IgD-negative memory B cell (primary cell): ENCODE measurements around the gene NFYA. TPM values are rescaled to one million over a fixed set of nuclear protein-coding genes. Genes with fewer than 3 reads are reported as not detected.

Source experiments
- H3K27ac Mint-ChIP-seq, 3 donors: one replicate each; pipeline ENCODE4 v1.8.0; 2020 to 2022; ENCODE audit warnings: mild to moderate bottlenecking in 3 of 3, mixed read lengths in 3 of 3, moderate library complexity in 1 of 3
- H3K27me3 Mint-ChIP-seq: one replicate; pipeline ENCODE4 v1.8.0; 2021; ENCODE audit warnings: mixed read lengths
- H3K36me3 Mint-ChIP-seq: one replicate; pipeline ENCODE4 v1.8.0; 2020; ENCODE audit warnings: mild to moderate bottlenecking, mixed read lengths
- H3K4me1 Mint-ChIP-seq, 3 donors: one replicate each; pipeline ENCODE4 v1.8.0; 2020 to 2022; ENCODE audit warnings: mixed read lengths in 3 of 3, mild to moderate bottlenecking in 1 of 3
- H3K4me3 Mint-ChIP-seq, 4 donors: one replicate each; pipeline ENCODE4 v1.8.0; 2020 to 2022; ENCODE audit warnings: mild to moderate bottlenecking in 4 of 4, mixed read lengths in 4 of 4, moderate library complexity in 3 of 4
- H3K9me3 Mint-ChIP-seq, 3 donors: one replicate each; pipeline ENCODE4 v1.8.0; 2020 to 2021; ENCODE audit warnings: mixed read lengths in 3 of 3, mild to moderate bottlenecking in 1 of 3
- polyA plus RNA-seq: library from polyadenylated mRNA; unstranded; fragments of 300-500 nt; fragmentation: Illumina TruSeq; gene quantifications from one replicate; pipeline ENCODE4 v1.2.3, GENCODE V29; 2021

NFYA gene
- polyA plus RNA-seq, 1 donor from 2014 or later = 19.1 TPM

- H3K9me3 Mint-ChIP-seq = no peaks in the 10 kb centered on the region
- peaks cover 6 to 17% (median 12%) of the 10 kb centered on the region in 3 donors for H3K4me1 Mint-ChIP-seq
- no peak overlapping the region for H3K27ac Mint-ChIP-seq
- H3K27me3 Mint-ChIP-seq = no peaks in the 10 kb centered on the region
- H3K4me3 Mint-ChIP-seq = no peak overlapping the region
- H3K36me3 Mint-ChIP-seq = peaks cover 8% of the 10 kb centered on the region
These were observed 17.6 kb upstream of the NFYA start for GRCh38 chr6:41055149-41055548.

- H3K9me3 Mint-ChIP-seq = no peaks in the 10 kb centered on the region
- peaks cover 13% of the 10 kb centered on the region for H3K36me3 Mint-ChIP-seq
- peak overlapping the region in 1 of 3 donors; percentile 12 for H3K27ac Mint-ChIP-seq
- peaks cover 3 to 9% (median 5%) of the 10 kb centered on the region in 3 donors for H3K4me1 Mint-ChIP-seq
- H3K27me3 Mint-ChIP-seq = no peaks in the 10 kb centered on the region
- no peak overlapping the region for H3K4me3 Mint-ChIP-seq
These were observed 15.8 kb upstream of the NFYA start for GRCh38 chr6:41056768-41057490.

GRCh38 chr6:41058783-41059181 lies 14.0 kb upstream of the NFYA start:
- Mint-ChIP-seq H3K9me3 (no peaks in the 10 kb centered on the region), H3K4me3 (no peak overlapping the region), H3K4me1 (peaks cover 0 to 2% (median 1%) of the 10 kb centered on the region in 3 donors), H3K27ac (no peak overlapping the region), H3K27me3 (no peaks in the 10 kb centered on the region), H3K36me3 (peaks cover 13% of the 10 kb centered on the region)

- Mint-ChIP-seq H3K27me3 (no peaks in the 10 kb centered on the region), H3K4me1 (peaks cover 0 to 2% (median 1%) of the 10 kb centered on the region in 3 donors), H3K36me3 (peaks cover 12% of the 10 kb centered on the region), H3K27ac (no peak overlapping the region), H3K4me3 (no peak overlapping the region), H3K9me3 (no peaks in the 10 kb centered on the region)
These were observed 13.2 kb upstream of the NFYA start for GRCh38 chr6:41059556-41059955.

- no peak overlapping the region for H3K4me3 Mint-ChIP-seq
- peaks cover 0 to 5% (median 0%) of the 10 kb centered on the region in 3 donors for H3K4me1 Mint-ChIP-seq
- H3K9me3 Mint-ChIP-seq = no peaks in the 10 kb centered on the region
- H3K27me3 Mint-ChIP-seq = no peaks in the 10 kb centered on the region
- no peak overlapping the region for H3K27ac Mint-ChIP-seq
- H3K36me3 Mint-ChIP-seq = peaks cover 13% of the 10 kb centered on the region
These were observed 11.5 kb upstream of the NFYA start for GRCh38 chr6:41061196-41061726.

GRCh38 chr6:41062056-41062455 lies 10.7 kb upstream of the NFYA start:
- Mint-ChIP-seq H3K4me3 (no peak overlapping the region), H3K27ac (no peak overlapping the region), H3K36me3 (peaks cover 13% of the 10 kb centered on the region), H3K27me3 (no peaks in the 10 kb centered on the region), H3K9me3 (no peaks in the 10 kb centered on the region), H3K4me1 (peaks cover 5 to 8% (median 6%) of the 10 kb centered on the region in 3 donors)

- Mint-ChIP-seq H3K27ac (no peak overlapping the region), H3K36me3 (peaks cover 13% of the 10 kb centered on the region), H3K27me3 (no peaks in the 10 kb centered on the region), H3K9me3 (no peaks in the 10 kb centered on the region), H3K4me1 (peaks cover 5 to 8% (median 6%) of the 10 kb centered on the region in 3 donors), H3K4me3 (no peak overlapping the region)
These were observed 8.9 kb upstream of the NFYA start for GRCh38 chr6:41063884-41064285.

GRCh38 chr6:41064841-41065240 lies 7.9 kb upstream of the NFYA start:
- Mint-ChIP-seq H3K36me3 (peaks cover 12% of the 10 kb centered on the region), H3K27ac (no peak overlapping the region), H3K27me3 (no peaks in the 10 kb centered on the region), H3K4me1 (peaks cover 5 to 8% (median 6%) of the 10 kb centered on the region in 3 donors), H3K9me3 (no peaks in the 10 kb centered on the region), H3K4me3 (no peak overlapping the region)

- Mint-ChIP-seq H3K4me3 (no peak overlapping the region), H3K27me3 (no peaks in the 10 kb centered on the region), H3K4me1 (peaks cover 5 to 9% (median 6%) of the 10 kb centered on the region in 3 donors), H3K9me3 (no peaks in the 10 kb centered on the region), H3K27ac (no peak overlapping the region), H3K36me3 (peaks cover 6% of the 10 kb centered on the region)
These were observed 7.2 kb upstream of the NFYA start for GRCh38 chr6:41065550-41066026.

GRCh38 chr6:41066867-41067304 lies 5.9 kb upstream of the NFYA start:
- peaks cover 4% of the 10 kb centered on the region for H3K36me3 Mint-ChIP-seq
- H3K27ac Mint-ChIP-seq = peak overlapping the region in 2 of 3 donors; percentile 2 to 63
- peak overlapping the region in 1 of 4 donors; percentile 46 for H3K4me3 Mint-ChIP-seq
- H3K27me3 Mint-ChIP-seq = no peaks in the 10 kb centered on the region
- peaks cover 5 to 18% (median 14%) of the 10 kb centered on the region in 3 donors for H3K4me1 Mint-ChIP-seq
- H3K9me3 Mint-ChIP-seq = no peaks in the 10 kb centered on the region

GRCh38 chr6:41071501-41071922 lies 1.3 kb upstream of the NFYA start:
- Mint-ChIP-seq H3K27ac (peak overlapping the region; percentile 98 to 100 (median 99)), H3K4me1 (peaks cover 20 to 40% (median 39%) of the 10 kb centered on the region in 3 donors), H3K4me3 (peak overlapping the region; percentile 92 to 98 (median 98)), H3K27me3 (no peaks in the 10 kb centered on the region), H3K9me3 (no peaks in the 10 kb centered on the region), H3K36me3 (peaks cover 2% of the 10 kb centered on the region)

- Mint-ChIP-seq H3K36me3 (peaks cover 2% of the 10 kb centered on the region), H3K27ac (peak within 1 kb of the TSS; percentile 98 to 100 (median 99)), H3K4me1 (peaks cover 21 to 37% (median 33%) of the 10 kb centered on the region in 3 donors), H3K27me3 (no peaks in the 10 kb centered on the region), H3K9me3 (no peaks in the 10 kb centered on the region), H3K4me3 (peak within 1 kb of the TSS; percentile 96 to 98 (median 98))
These were observed 595 bp upstream of the NFYA start, which contains the start of gene OARD1 for GRCh38 chr6:41071923-41072835. TSS of gene OARD1 (minus strand) at chr6:41072356. CDS start at chr6:41071634, 722 bp downstream.

- peaks cover 2% of the 10 kb centered on the region for H3K36me3 Mint-ChIP-seq
- peak overlapping the region; percentile 97 to 100 (median 99) for H3K27ac Mint-ChIP-seq
- peaks cover 22 to 39% (median 33%) of the 10 kb centered on the region in 3 donors for H3K4me1 Mint-ChIP-seq
- H3K4me3 Mint-ChIP-seq = peak overlapping the region; percentile 96 to 98 (median 98)
- H3K27me3 Mint-ChIP-seq = no peaks in the 10 kb centered on the region
- H3K9me3 Mint-ChIP-seq = no peaks in the 10 kb centered on the region
These were observed 611 bp downstream of the NFYA start for GRCh38 chr6:41073203-41073967.
